Inflammatory macrophage treated with lipopolysaccharide for 1 hour (primary cell): ENCODE data around the gene NSG1.
A peak's percentile ranks its signal among the peaks of the same experiment; 100 is the strongest.
"Not testable (repeated sequence)": the region's sequence is repeated elsewhere in the genome, so short reads cannot be mapped to it uniquely, and the experiment has no call there.

ENCODE experiments used
- DNase-seq, 2 donors: peaks; one replicate each; pipeline ENCODE4 v3.0.0-alpha.2; 2020 to 2022

Gene NSG1, protein sequence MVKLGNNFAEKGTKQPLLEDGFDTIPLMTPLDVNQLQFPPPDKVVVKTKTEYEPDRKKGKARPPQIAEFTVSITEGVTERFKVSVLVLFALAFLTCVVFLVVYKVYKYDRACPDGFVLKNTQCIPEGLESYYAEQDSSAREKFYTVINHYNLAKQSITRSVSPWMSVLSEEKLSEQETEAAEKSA

GRCh38 chr4:4386736-4387392 is at the start of gene NSG1:
NSG1 (plus strand) TSS chr4:4387102; CDS start chr4:4387630, 528 bp downstream.
- DNase-seq, result no peak

DNA sequence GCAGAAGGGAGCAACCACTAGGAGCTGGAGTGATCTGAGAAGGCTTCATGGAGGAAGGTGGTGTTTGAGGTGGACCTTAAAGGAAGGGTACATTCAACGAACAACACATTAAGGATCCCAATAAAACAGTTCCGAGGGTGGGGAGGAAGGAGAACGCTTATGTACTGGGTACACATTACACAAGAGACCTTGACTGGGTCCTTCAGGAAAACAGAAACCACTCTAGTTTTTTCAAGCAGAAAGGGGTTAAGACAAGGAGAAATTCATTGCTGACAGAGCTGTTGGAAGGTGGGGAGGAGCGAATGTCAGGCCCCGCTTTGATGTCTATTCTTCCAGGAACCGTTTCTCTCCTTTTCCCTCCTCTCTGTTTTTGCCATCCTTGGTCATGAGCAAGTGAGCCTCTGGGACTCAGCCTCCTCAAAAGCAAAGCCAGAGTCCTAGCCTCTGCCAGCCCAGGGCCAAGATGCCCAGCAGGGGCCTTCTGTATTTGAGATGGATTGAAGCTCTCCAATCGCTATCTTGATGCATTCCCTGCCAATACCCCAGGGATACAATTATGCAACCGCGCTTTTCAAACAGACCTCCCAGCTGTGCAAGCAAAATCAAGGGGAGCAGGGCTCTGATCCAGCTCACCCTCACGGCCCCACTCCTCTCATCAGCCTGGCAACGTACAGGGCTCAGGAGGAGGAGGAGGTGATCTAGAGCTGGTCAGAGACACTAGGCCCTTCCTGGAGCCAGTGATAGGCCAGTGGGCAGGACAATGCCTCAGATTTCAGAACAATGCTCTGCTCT is 48.5 kb upstream of the NSG1 start:
- DNase-seq, result no peak

DNA sequence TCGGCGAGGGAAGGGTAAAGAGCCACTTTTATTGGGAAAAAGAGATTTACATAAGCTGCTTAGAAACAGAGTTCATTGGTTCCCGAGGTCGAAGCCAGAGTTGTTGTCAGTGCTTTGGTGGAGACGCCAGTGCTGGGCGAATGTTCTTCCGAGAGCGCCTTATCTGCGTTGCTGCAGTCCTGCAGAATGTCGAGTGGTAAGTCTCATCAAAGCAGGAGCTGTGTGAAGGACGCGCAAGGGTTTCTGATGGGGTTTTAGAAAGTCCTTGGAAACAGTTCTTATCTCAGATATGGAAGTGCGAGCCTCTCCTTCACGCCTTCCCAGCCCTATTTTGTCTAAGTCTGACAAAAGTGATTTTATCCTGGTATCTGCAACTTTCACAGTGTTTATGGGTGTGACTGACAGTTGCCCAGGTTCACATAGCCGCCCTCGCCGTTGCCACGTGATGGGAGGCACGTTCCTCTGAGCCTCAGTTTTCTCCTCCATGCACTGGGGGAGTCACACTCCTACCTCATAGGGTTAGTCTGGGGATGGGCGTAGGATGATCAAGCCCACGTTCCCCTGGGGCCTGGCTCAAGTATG is 47.3 kb upstream of the NSG1 start:
- DNase-seq, result no peak

DNA sequence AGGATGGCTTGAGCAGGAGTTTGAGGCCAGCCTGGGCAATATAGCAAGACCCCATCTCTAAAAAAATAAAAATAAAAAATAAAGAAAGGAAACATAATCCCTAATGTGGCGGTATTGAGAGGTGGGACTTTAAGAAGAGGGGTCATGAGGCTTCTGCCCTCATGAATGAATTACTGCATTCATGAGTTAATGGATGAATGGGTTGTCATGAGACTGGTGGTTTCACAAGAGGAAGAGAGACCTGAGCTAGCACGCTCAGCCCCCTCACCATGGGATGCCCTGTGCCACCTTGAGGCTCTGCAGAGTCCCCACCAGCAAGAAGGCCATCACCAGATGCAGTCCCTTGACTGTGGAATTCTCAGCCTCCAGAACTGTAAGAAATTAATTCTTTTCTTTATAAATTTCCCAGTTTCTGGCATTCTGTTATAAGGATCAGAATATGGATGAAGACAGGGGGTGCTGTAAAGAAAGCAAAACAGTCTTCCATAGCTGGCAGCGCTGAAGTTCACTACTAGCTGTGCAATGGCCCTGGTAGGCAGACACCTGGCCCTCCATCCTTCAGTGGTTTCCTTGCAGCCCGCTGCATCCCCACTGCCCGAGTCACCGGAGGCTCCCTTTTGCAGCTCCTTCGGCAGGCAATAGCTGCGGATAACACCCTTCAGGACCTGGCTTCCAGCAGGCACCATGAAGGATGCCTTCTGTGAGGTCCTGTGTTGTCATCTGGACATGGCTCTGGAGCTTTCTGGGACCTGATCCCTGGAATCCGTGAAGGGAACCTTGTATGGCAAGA is 44.8 kb upstream of the NSG1 start:
- DNase-seq, result peak in 1 of 2 donors; percentile 0

GRCh38 chr4:4343038-4343437 is 43.9 kb upstream of the NSG1 start:
- DNase-seq, result no peak

- no peak for DNase-seq
Observed at GRCh38 chr4:4344915-4345527, 41.9 kb upstream of the NSG1 start.

- no peak for DNase-seq
Observed at GRCh38 chr4:4347585-4347984, 39.3 kb upstream of the NSG1 start.

DNA sequence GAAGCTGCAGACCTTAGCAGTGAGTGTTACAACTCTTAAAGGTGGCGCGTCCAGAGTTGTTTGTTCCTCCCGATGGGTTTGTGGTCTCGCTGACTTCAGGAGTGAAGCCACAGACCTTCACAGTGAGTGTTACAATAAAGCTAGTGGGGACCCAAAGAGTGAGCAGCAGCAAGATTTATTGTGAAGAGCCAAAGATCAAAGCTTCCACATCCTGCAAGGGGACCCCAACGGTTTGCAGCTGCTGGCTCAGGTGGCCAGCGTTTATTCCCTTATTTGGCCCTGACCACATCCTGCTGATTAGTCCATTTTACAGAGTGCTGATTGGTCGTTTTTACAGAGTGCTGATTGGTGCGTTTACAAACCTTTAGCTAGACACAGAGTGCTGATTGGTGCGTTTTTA is 38.3 kb upstream of the NSG1 start:
- DNase-seq, result not testable (repeated sequence)

DNA sequence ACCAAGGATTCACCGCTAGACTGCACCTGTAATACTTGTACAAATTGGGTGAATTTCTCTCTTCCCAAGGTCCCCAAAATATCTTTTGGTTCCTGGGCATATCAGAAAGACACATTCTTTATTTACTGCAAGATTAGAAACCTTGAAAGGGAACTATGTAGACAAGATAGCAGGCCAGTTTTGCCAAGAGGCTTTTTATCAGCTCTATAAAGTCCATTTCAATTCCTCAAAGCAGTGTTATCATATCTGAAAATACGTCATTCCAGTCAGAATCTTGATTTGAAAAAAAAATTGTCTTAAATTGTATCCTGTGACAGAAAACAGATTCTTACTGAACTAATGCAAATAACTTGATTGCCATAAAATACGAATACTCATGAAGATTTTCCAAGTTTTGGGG is 37.0 kb upstream of the NSG1 start:
- no peak for DNase-seq

- DNase-seq, result no peak
Observed at GRCh38 chr4:4350909-4351308, 36.0 kb upstream of the NSG1 start.

DNA sequence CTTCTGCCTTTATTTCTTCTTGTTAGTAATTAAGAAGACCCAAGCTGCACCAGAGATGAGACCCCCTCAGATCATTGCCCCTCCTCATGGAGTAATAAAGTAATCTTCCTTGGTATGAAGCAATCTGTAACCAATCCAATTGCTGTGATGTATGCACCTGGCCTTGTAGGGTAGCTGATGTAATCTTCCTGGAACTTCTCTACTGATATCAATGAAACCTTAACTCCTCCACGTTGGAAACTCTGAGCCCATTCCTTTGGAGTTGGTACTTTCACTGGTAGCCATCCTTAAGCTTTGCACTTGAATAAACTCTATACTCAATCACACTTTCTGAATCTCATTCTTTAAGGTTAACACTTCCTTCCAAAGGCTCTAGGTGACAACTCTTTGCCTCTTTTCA is 31.6 kb upstream of the NSG1 start:
- DNase-seq, result no peak

- no peak for DNase-seq
Observed at GRCh38 chr4:4356106-4357041, 30.5 kb upstream of the NSG1 start.

DNA sequence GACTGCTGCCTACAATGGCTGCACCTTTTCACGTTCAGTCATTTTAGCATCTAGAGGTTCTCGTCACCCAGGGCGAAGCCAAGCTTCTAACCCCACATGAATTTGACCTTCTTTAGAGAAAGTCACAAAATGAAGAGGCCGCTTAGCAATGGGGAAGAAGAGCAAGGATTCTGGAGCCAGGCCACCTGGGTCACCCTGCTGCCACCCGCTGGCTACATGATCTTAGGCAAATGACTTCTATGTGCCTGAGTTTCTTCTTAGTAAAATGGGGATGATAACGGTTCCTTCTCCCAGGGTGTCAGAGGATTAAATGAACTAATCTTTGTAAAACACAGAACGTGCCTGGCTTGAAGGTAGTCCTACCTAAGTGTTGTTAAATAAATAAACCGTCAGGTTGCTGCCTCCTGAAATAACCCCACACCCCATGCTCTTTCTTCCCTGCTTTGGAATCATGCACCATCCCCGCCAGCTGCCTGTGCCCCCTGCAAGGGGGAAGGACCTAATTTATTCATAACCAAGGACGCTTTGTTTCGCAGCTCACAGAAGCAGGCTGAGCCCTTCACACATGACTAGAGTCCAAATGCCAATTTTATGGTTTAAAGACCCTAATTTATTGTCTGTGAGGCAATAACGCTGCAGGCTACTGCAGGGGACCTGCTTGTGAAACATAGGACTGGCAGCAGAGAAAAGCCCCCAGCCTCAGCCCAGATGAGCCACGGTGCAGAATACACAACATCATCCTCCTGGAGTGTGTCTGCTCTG is 28.6 kb upstream of the NSG1 start:
- DNase-seq, result no peak

DNA sequence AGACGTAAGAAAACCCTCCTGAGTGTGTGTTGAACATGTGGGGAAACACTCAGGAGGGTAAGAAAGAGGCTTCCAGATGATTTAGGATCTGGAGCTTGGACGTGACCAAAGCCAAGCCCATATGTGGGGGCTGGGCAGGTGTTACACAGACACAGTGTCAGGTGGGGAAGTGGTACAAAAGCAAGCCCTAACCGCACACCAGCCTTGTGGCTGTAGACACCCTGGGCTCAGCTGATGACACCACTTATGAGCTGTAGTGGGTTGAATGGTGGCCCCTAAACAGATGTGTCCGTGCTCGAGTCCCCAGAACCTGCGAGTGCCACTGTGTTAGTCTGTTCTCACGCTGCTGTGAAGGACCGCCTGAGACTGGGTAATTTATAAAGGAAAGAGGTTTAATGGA is 25.0 kb upstream of the NSG1 start:
- no peak for DNase-seq

DNA sequence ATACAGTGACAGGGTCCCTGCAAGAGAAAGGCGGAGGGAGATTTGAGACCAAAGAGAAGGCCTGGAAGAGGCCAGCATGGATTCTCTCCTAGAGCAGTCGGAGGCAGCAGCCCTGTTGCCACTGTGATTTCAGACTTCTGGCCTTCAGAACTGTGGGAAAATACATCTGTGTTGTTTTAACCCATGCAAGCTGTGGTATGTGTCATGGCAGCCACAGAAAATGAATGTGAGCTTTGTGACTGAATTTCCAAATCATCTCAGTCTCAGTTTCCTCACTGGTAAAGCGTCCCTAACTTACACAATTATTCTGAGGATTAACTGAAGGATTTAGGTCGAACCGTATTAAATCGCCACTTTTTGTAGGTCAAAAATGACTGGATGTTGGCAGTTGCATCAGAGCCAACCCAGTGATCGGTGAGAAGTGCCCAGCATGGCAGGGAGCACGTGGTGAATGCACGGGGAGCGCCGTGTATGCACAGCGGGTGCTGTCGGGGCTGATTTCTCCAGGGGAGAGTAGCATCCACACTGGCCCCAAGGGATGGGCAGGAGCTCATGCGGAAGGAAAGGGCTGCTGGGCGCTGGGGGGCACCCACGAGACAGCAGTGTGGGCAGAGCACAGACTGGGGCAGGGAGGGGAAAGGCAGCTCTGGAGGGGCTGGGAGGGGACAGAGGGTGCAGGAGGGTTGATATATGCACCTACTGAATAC is 23.8 kb upstream of the NSG1 start:
- DNase-seq, result no peak

GRCh38 chr4:4364061-4364460 is 22.8 kb upstream of the NSG1 start:
- DNase-seq, result no peak

GRCh38 chr4:4364486-4365208 is 22.3 kb upstream of the NSG1 start:
- DNase-seq, result no peak

- no peak for DNase-seq
Observed at GRCh38 chr4:4368809-4369580, 17.9 kb upstream of the NSG1 start.
